NCI-H1694 (cell line): Measurements from ENCODE around the gene LIMS1.
A peak's percentile ranks its signal among the peaks of the same experiment; 100 is the strongest.
"Not testable (repeated sequence)": the region's sequence is repeated elsewhere in the genome, so short reads cannot be mapped to it uniquely, and the experiment has no call there.

Source experiments
- DNase-seq: peaks from one replicate; lab custom pipeline; 2025; lab: John Stamatoyannopoulos, UW

Gene LIMS1

DNA sequence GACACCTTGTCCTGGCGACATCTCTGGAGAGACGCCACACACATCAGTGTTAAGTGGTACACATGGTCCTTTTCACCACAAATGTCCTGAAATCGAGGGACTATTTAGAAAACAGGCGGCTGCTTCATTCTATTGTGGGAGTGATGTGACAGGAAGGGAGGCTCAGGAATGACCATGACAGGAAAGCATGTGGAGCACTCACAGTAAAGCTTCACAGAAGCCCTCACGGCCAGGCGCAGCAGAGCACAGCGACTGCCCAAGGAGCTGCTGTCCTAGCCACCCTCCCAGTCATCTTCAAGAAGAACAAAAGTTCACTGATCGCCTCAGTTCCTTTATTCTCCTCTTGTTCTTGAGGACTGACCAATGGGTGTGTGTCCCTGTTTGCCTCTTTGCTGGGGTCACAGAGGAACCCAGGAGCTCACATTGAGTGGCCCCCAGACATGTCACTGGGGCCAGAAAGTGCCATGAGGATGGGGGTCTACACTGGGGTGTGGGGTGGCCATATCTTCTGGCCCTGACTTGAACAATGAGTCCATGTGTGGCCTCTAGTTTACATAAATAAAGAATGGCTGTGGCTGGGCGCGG is 100.4 kb downstream of the LIMS1 start:
- DNase-seq, result no peak

DNA sequence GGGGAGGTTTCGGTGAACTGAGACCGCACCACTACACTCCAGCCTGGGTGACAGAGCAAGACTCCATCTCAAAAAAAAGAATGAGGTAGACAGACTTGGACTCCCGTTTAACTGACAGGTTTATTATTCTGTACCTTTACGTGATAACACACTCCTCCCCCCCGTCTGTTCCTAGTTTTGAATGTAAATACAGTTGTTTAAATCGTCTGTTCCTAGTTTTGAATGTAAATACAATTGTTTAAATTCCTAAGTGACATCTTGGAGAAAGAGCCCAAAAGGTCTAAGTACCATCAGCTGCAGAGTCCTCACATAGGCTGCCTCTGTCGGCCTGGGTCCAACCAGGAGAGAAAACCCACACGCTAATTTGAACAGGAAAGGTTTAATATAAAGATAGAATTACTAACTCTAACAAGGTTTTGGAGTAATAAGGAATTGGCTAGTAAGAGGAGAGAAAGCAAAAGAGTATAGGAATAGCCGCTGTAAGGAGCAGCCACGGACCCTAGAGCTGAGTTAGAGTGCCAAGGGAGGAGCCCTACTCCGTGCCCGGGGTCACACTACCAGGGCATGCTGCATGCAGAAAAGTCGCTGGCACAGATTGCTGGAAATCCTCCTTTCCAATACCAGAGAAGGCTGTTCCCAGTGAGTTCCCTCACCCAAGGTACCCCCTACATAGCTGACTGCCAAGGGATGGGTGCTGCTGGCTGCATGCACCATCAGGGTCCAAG is 101.5 kb downstream of the LIMS1 start:
- DNase-seq, result peak; percentile 79

DNA sequence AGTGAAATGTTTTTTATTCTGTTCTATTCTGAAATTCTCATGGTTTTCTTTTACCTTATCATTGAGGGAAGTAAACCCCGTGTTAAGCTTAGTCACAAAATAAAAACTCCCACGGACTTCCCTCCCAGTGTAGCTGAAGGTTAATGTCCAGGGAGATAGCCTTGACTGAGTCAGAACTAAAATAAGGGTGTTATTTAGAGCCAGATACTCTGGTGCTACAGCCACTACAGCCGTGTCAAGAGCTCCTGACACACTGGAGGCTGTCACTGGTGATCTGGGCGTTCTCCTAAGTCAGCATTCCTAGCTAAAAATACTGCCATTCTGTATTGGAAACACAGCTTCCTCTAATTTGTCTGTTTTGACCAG is 103.0 kb downstream of the LIMS1 start:
- no peak for DNase-seq

DNA sequence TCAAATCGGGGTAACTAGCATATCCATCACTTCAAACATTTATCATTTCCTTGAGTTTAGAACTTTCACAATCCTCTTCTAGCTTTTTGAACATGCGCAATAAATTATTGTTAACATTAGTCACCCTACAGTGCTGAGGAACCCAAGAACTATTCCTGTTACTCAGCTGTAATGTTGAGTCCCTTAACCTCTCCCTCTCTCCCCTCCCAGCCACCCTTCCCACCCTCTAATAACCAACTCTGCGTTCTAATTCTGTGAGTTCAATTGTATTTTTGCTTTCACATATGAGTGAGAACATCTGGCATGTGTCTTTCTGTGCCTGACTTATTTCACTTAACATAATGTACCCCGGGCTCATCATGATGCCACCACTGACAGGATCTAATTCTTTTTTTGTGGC is 106.5 kb downstream of the LIMS1 start:
- DNase-seq, result no peak

DNA sequence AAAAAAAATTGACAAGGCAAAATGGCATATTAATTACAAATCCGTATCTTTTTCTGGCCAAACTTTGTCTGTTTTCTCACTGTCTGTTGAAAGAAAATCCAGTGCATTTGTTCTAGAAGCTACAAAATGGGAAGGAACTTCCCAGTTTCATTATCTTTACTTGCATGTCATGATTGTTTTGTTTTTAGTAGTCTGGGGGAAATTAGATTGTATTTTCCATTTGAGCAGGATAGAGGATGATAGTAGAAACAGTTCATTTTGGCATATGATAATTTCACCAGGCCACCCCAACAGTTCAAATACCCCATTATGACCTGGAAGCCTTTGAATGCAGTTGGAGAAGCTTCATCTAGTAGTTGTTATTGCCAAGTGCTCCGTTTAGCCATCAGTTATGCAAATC is 107.5 kb downstream of the LIMS1 start:
- DNase-seq, result no peak

DNA sequence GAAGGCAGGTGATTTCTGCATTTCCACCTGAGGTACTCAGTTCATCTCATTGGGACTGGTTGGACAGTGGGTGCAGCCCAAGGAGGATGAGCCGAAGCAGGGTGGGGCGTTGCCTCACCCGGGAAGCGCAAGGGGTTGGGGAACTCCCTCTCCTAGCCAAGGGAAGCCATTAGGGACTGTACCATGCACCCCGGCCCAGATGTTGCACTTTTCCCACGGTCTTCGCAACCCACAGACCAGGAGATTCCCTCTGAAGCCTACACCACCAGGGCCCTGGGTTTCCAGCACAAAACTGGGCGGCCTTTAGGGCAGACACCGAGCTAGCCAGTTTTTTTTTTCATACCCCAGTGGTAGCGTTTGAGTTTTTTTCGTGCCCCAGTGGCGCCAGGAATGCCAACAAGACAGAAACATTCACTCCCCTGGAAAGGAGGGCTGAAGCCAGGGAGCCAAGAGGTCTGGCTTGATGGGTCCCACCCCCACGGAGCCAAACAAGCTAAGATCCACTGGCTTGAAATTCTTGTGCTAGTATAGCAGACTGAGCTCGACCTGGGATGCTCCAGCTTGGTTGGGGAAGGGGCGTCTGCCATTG is 109.1 kb downstream of the LIMS1 start:
- DNase-seq, result no peak

DNA sequence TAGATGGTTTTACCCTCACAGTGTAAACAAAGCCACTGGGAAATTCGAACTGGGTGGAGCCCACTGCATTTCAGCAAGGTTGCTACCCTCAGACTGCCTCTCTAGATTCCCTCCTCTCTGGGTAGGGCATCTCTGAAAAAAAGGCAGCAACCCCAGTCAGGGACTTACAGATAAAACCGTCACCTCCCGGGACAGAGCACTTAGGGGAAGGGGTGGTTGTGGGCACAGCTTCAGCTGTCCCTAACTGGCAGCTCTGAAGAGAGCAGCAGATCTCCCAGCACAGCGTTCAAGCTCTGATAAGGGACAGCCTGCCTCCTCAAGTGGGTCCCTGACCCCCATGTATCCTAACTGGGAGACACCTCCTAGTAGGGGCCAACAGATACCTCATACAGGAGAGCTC is 109.6 kb downstream of the LIMS1 start:
- not testable (repeated sequence) for DNase-seq

DNA sequence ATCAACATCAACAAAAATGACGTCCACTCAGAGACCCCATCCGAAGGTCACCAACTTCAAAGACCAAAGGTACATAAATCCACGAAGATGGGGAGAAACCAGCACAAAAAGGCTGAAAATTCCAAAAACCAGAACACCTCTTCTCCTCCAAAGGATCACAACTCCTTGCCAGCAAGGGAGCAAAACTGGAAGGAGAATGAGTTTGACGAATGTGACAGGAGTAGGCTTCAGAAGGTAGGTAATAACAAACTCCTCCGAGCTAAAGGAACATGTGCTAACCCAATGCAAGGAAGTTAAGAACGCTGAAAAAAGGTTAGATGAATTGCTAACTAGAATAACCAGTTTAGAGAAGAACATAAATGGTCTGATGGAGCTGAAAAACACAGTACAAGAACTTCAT is 110.2 kb downstream of the LIMS1 start:
- DNase-seq, result not testable (repeated sequence)

DNA sequence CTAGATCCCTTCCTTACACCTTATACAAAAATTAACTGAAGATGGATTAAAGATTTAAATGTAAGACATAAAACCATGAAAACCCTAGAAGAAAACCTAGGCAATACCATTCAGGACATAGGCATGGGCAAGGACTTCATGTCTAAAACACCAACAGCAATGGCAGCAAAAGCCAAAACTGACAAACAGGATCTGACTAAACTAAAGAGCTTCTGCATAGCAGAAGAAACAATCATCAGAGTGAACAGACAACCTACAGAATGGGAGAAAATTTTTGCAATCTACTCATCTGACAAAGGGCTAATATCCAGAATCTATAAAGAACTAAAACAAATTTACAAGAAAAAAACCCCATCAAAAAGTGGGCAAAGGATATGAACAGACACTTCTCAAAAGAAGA is 114.5 kb downstream of the LIMS1 start:
- not testable (repeated sequence) for DNase-seq

DNA sequence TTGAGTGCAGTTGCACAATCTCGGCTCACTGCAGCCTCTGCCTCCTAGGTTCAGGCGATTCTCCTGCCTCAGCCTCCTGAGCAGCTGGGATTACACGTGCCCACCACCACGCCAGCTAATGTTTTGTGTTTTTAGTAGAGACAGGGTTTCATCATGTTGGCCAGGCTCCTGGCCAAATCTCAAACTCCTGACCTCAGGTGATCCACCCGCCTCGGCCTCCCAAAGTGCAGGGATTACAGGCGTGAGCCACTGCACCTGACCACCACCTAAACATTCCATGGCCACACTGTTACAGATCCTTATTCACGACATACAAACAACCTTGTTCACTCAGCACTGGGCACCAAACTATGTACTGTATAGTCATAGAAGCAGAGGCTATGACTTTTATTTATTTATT is 116.2 kb downstream of the LIMS1 start:
- DNase-seq, result not testable (repeated sequence)

DNA sequence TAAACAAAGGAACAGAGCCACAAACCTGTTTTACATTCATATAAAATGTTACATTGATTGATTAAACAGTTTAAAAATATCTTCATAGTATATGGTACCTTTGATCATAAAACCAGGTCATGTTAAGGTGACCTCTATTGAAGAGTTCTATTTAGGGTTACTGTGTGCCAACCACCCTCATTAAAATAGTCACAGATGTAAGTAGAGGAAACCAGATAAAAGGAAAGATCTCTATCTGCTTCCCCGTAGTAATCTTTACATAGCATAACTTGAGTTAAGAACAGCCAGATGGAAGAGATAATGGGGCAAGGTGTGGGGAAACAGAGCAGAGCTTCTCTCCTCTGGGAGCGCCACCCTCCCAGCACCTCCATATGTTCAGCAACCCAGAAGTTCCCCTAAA is 117.2 kb downstream of the LIMS1 start:
- DNase-seq, result not testable (repeated sequence)

DNA sequence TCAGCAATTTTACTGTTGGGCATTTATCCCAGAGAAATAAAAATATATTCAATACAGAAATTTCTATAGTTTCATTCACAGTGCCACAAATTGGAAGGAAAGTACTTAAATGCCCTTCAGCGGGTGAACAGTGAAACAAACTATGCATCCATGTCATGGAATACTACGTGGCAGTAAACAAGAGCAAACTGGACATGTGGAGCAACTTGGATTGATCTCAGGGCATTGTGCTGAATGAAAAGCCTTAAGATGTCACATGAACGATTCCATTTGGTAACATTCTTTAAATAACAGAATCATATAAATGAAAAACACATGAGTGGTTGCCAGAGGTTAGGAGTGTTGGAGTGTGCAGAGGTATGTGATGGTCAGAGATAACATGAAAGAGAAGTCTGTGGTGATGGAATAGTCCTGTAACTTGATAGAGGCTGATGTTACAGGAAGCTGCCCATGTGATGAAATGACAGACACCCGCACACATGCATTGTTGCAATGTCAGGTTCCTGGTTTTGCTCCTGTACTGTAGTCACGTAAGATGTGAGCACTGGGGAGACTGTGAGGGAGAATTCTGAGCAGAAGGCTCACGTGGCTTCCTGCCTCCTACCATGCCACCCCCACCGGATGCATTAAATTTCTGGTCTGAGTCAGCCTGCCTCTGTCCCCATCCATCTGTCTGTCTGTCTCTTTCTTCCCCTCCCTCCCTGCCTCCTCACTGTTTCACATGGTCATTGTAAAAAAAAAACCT is 118.1 kb downstream of the LIMS1 start:
- DNase-seq, result not testable (repeated sequence)

DNA sequence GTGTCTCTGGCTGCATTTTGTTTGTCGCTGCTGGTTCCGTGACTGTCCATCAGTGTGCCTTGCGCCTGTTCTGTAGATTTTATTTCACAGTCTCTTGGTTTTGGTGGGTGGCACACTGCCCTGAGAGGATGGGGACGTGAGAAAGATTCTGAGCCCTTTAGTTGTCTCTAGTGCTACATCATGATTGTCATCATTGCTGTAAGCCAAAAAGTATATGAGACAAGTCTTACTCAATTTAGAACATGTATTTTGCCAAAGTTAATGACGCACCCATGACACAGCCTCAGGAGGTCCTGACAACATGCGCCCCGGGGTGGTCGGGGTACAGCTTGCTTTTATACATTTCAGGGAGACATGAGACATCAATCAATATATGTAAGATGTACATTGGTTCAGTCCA is 119.2 kb downstream of the LIMS1 start:
- not testable (repeated sequence) for DNase-seq

DNA sequence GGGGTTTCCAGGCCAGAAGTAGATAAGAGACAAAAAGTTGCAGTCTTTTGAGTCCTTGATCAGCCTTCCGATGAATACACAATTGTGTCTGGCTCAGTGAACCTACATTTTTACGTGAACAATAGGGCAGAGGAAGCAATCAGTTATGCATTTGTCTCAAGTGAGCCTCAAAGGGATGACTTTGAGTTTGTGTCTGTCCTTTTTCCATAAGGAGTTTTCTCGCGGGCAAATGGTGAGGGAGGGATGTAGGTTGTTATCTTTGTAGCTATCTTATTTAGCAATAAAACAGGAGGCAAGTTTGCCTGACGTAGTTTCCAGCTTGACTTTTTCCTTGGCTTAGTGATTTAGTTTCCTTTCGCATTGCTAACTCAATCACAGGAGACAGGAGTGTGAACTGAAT is 119.6 kb downstream of the LIMS1 start:
- not testable (repeated sequence) for DNase-seq

DNA sequence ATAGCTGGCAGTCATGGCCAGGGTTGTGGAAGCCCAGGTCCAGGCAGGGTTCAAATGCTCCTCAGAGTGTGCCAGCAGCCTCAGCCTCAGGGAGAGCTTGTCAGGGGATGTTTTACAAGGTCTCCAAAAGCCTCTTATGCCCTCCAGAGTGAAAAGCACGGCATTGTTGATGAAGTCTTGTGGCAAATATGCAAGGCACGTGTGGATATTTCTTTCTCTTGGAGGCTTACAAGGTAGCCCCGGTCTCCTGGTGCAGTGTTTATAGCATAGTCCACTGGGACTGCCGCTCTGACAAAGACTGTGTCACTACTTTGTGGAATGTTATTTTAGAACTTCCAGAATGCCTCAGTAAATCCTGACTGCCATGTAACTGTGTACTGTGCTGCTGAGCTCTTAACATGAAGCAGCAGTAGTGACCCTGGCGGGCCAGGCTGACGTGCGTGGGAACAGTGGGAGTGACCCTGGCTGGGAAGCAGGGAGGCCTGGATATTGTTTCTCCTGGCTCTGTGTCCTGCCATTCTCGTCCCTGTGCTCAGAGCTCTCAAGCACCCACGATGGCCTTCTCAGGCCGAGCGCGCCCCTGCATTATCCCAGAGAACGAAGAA is 120.4 kb downstream of the LIMS1 start:
- not testable (repeated sequence) for DNase-seq

DNA sequence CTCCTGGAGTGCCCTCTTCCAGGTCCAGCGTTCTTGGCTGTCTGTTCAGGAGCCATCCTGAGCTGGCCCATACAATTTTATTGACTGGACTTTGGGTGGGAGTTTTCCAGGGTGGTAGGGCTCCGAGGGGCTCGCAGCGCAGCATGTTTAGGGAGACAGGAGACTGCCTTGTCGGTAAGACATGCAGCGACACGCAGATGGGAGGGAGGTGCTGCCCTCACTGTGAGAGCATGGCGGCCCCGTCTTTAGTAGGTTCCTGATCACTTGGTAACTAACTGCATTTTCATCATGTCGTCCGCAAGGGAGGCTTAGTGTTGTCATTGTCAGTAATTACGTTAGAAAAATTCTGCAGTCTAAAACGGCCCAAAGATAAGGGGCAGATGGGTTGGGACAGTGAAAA is 121.0 kb downstream of the LIMS1 start:
- not testable (repeated sequence) for DNase-seq

DNA sequence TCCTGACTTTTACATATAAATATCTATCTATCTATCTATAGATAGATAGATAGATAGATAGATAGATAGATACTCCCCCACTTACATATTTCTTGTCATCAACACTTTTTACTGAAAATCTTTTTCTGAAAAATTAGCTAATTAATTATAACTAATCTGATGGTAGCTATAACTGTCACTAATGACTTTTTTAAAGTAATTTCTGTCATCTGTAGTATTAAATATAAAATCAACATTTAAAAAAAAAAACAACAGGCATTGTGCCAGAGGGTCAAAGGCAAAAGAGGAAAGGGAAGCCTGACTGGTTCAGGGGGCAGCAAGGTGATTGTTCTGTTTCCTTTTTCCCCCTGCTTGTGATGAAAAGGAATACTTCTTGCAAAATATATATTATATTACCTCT is 122.0 kb downstream of the LIMS1 start:
- not testable (repeated sequence) for DNase-seq

DNA sequence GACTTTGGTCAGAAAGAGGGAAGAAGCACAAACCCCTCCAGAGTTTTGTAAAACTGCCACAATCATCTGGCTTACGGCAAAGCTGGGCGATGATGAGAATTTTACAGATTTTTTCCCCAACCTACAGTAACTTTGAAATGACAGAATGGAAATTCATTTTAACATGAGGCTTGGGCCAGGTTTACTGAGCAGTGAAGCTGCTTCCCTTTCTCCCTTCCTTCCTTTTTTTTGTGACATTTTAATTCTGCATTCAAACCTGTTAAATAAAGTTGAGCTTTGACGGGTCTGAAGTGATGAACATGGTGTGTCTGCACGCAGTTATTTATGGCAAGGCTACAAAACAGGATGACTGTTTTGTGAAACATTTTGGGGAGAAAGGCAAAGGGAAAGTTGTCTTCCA is 123.2 kb downstream of the LIMS1 start:
- not testable (repeated sequence) for DNase-seq

DNA sequence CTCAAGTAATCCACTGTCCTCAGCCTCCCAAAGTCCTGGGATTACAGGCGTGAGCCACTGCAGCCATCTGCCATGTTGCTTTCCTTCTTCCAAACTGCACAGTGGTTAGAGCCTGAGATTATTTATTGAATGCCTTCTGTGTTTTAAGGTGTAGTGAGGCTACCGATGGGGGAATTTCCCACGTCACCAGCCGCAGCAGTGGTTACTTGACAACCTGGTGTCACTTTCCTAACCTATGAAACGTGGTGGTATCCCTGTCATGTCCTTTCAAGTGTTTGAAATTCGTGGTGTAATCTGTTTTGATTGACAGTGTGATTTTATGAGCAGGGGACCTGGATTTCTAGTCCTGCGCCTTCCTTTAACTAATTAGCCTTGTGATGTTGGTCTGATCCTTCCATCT is 124.3 kb downstream of the LIMS1 start:
- not testable (repeated sequence) for DNase-seq

DNA sequence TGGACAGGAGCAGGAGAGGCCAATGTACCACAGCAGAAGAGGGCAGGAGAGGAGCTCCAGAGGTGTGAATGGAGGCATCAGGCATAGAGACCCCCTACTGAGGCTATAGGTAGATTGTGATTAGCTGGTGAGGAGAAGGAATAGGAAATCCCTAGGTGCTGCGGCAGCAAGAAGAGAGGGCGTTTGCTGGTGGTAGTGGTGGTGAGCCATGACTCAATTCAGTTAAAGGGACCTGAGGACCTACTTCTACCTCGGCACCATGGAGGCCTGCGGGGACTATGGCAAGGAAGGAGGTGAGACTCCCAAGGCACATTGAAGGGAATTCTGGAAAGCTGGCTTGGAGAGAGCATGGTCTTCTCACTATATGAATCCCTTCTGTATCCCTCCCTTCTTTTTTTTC is 127.2 kb downstream of the LIMS1 start:
- DNase-seq, result not testable (repeated sequence)

DNA sequence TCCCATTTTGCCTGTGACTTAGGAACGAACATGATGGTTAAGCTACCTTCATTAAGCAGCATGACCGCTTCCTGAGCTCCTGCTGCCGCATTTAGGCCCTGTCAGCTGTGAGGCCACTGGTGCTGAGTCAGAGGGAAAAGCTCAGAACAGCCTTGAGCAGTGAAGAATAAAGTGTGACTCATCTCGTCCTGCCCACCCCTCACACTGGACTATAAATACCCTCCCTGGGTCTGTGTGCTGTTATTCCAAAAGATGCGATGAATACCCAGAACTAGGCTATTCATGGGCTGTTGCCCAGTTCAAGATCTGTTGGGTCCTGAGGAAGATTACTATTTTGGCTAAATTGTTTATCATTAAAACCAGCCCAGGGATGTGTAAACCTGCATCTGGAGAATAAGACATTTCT is 127.9 kb downstream of the LIMS1 start:
- not testable (repeated sequence) for DNase-seq

DNA sequence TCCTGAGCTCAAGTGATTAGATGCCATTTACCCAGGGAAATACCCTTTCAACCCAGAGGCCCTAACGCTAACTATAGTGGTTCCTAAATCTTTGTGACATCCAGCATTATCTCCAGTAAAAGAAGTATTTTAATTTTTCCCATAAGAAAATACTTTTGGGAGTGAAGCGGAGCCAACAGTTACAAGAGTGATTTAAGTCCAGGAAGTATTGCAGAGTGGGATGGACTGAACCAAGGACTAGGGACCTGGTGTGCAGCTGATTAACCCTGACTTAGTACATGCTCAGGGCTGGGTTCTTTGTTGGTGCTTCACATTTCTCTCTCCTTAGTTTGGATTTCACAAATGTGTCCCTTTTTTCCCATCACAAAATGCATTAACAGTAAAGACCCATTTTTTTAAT is 129.1 kb downstream of the LIMS1 start:
- not testable (repeated sequence) for DNase-seq
